ENCODE data around the gene UBE2G2.

GRCh38 chr21:44766014-44766817 lies 35.4 kb downstream of the UBE2G2 start:
- no peak for TF ChIP-seq CTCF (conservative IDR thresholded peaks at IDR 0.05 in 1 of 2, IDR thresholded peaks at IDR 0.05 in 1 of 2; ENCODE audit: low read depth in 1 of 2, low read length in 2 of 2)
- no peak for TF ChIP-seq EZH2 (IDR thresholded peaks at IDR 0.05; ENCODE audit: low read length, missing control alignments)

Data from fibroblast of lung (primary cell).